Uterus (tissue), 4 donors: ENCODE data around the gene CDC42. TPM values are rescaled to one million over a fixed set of nuclear protein-coding genes. Genes with fewer than 3 reads are reported as not detected.

Experiments
- DNase-seq, 2 donors: peaks; one replicate each; pipeline ENCODE4 v3.0.0-alpha.2; 2019 to 2020
- H3K27ac ChIP-seq, 2 donors: fragments of 200-600 bp; sonication (generic); 1 replicate in 1 of 2; 2 replicates in 1 of 2; pipeline ENCODE4 v1.5.1; 2016 to 2018
- H3K27me3 ChIP-seq, 2 donors: fragments of 200-600 bp; sonication (generic); one replicate each; pipeline ENCODE4 v1.5.1; 2018 to 2019; ENCODE audit warnings: control low read depth in 1 of 2
- H3K36me3 ChIP-seq, 2 donors: fragments of 200-600 bp; sonication (generic); one replicate each; pipeline ENCODE4 v1.5.1; 2019; ENCODE audit warnings: control low read depth in 1 of 2
- H3K4me1 ChIP-seq, 2 donors: fragments of 200-600 bp; sonication (generic); one replicate each; pipeline ENCODE4 v1.5.1; 2018 to 2019; ENCODE audit warnings: control low read depth in 1 of 2
- H3K4me3 ChIP-seq, 2 donors: fragments of 200-600 bp; sonication (generic); 1 replicate in 1 of 2; 2 replicates in 1 of 2; pipeline ENCODE4 v1.5.1; 2018 to 2019; ENCODE audit warnings: mild to moderate bottlenecking in 1 of 2
- H3K9me3 ChIP-seq, 2 donors: fragments of 200-600 bp; sonication (generic); one replicate each; pipeline ENCODE4 v1.5.1; 2019; ENCODE audit warnings: control low read depth in 1 of 2
- POLR2A ChIP-seq, 2 donors: fragments of 450-650 bp; IDR thresholded peaks; one replicate each; pipeline ENCODE4 v1.6.1; 2016; ENCODE audit warnings: antibody characterized with exemption in 2 of 2, mild to moderate bottlenecking in 1 of 2, moderate library complexity in 1 of 2
- intact Hi-C: fragments of 100-400 bp; cut with DNase I; formaldehyde crosslinking; loops from one replicate; pipeline ENCODE4 v1.15.1; 2023; ENCODE audit warnings: low total_unique reads
- total RNA-seq, 4 donors: library from RNA; depleted of rRNA in 3 of 4; stranded (reverse); fragments of >200 nt in 3 of 4; gene quantifications; one replicate each; pipeline versions ENCODE4 v1.1.0 to v1.2.4, GENCODE V29; 2014 to 2023
- TF ChIP-seq, protein P1 (sequence below), 4 experiments: fragments of 200-600 bp in 2 of 4; fragments of 450-650 bp in 2 of 4; sonication (generic) in 2 of 4; IDR thresholded peaks; one replicate each; pipeline ENCODE4 v1.5.1; 2016 to 2019; ENCODE audit warnings: antibody characterized with exemption in 4 of 4, mild to moderate bottlenecking in 2 of 4, moderate library complexity in 1 of 4
- donor health status: DM: yes; HTN: yes; CAD: no.

Gene CDC42
- total RNA-seq, 4 donors from 2014 or later = 173 to 570 (median 223) TPM

DNA sequence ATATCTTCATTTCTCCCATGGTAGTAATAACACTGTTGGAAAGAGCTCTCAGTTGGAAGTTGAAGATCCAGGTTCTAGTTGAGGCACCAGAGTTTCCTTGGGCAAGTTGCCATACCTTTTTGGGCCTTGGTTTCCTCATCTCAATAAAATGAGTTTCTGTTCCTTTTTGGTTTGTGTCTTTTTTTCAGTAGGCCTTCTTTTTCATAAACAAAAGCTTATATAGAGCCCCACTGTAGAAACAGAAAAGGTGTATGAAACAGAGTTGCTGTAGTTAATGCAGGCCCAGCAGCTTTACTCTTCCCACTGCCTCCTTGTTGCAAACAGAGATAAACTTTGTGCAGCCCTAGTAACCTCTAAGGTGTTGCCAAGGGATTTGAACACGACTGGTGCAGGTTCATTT is 48.7 kb downstream of the CDC42 start:
- intact Hi-C loops = no loop called here
- DNase-seq = no peak
- TF ChIP-seq POLR2A (IDR thresholded peaks at IDR 0.05) = no peak
- TF ChIP-seq, protein P1, sequence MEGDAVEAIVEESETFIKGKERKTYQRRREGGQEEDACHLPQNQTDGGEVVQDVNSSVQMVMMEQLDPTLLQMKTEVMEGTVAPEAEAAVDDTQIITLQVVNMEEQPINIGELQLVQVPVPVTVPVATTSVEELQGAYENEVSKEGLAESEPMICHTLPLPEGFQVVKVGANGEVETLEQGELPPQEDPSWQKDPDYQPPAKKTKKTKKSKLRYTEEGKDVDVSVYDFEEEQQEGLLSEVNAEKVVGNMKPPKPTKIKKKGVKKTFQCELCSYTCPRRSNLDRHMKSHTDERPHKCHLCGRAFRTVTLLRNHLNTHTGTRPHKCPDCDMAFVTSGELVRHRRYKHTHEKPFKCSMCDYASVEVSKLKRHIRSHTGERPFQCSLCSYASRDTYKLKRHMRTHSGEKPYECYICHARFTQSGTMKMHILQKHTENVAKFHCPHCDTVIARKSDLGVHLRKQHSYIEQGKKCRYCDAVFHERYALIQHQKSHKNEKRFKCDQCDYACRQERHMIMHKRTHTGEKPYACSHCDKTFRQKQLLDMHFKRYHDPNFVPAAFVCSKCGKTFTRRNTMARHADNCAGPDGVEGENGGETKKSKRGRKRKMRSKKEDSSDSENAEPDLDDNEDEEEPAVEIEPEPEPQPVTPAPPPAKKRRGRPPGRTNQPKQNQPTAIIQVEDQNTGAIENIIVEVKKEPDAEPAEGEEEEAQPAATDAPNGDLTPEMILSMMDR (IDR thresholded peaks at IDR 0.05) = no peak
- Histone ChIP-seq H3K27me3 (no peaks in the 10 kb centered on the region), H3K36me3 (no peaks in the 10 kb centered on the region), H3K4me3 (no peak overlapping the region), H3K27ac (no peak overlapping the region), H3K4me1 (no peaks in the 10 kb centered on the region), H3K9me3 (no peaks in the 10 kb centered on the region)

DNA sequence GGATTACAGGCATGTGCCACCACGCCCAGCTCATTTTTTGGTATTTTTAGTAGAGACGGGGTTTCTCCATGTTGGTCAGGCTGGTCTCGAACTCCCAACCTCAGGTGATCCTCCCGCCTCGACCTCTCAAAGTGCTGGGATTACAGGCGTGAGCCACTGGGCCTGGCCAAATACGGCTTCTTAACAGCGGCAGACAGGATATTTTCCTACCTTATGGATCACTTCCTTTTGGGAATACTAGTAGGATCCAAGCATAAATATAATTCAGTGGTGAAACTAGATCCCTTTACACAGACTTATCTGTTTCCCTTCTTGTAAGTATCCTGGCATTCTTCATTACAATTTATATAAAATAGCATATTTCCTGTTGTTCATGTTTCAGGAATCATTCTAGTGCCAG is 49.5 kb downstream of the CDC42 start:
- H3K36me3 ChIP-seq = no peaks in the 10 kb centered on the region
- DNase-seq = no peak
- no peaks in the 10 kb centered on the region for H3K9me3 ChIP-seq
- no peaks in the 10 kb centered on the region for H3K4me1 ChIP-seq
- no peak overlapping the region for H3K27ac ChIP-seq
- no peak overlapping the region for H3K4me3 ChIP-seq
- intact Hi-C loops = no loop called here
- H3K27me3 ChIP-seq = no peaks in the 10 kb centered on the region
- TF ChIP-seq, protein P1 (IDR thresholded peaks at IDR 0.05) = no peak
- no peak for TF ChIP-seq POLR2A (IDR thresholded peaks at IDR 0.05)

DNA sequence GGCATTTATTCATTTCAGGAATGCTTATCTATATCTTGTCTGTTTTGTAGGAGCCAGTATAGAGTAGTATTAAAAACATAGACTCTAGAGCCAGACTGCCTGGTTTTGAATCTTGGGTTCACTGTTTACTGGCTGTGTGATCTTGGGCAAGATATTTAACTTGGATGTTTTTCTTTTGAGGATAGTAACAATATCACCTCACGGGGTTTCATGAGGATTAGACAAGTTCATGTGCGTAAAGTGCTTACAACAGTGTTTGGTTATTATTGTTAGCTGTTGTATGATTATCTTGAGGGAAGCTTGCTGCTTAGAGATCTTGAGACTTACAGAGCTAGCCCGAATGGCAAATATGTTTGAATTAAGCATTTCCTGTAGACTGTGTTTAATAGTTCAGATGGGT is 50.2 kb downstream of the CDC42 start:
- intact Hi-C loops = no loop called here
- DNase-seq = no peak
- Histone ChIP-seq H3K36me3 (no peaks in the 10 kb centered on the region), H3K4me1 (no peaks in the 10 kb centered on the region), H3K27me3 (no peaks in the 10 kb centered on the region), H3K27ac (no peak overlapping the region), H3K4me3 (no peak overlapping the region), H3K9me3 (no peaks in the 10 kb centered on the region)
- TF ChIP-seq, protein P1 (IDR thresholded peaks at IDR 0.05) = no peak
- no peak for TF ChIP-seq POLR2A (IDR thresholded peaks at IDR 0.05)

DNA sequence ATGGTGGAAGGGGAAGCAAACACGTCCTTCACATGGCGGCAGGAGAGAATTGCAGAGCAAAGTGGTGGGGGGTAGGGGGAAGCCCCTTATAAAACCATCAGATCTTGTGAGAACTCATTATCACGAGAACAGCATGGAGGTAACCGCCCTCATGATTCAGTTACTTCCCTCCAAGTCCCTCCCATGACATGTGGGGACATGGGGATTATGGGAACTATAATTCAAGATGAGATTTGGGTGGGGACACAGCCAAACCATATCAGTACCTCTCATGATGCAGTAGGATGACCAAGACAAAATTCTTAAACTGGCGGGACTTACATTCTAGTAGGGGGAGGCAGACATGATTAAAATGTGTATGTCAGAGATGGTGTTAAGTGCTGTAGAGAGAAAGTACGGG is 51.6 kb downstream of the CDC42 start:
- Histone ChIP-seq H3K27me3 (no peaks in the 10 kb centered on the region), H3K36me3 (no peaks in the 10 kb centered on the region), H3K4me1 (peaks cover 3 to 7% of the 10 kb centered on the region in 2 donors), H3K27ac (no peak overlapping the region), H3K9me3 (no peaks in the 10 kb centered on the region), H3K4me3 (no peak overlapping the region)
- no peak for TF ChIP-seq POLR2A (IDR thresholded peaks at IDR 0.05)
- TF ChIP-seq, protein P1 (IDR thresholded peaks at IDR 0.05) = no peak
- no peak for DNase-seq
- intact Hi-C loops = no loop called here

DNA sequence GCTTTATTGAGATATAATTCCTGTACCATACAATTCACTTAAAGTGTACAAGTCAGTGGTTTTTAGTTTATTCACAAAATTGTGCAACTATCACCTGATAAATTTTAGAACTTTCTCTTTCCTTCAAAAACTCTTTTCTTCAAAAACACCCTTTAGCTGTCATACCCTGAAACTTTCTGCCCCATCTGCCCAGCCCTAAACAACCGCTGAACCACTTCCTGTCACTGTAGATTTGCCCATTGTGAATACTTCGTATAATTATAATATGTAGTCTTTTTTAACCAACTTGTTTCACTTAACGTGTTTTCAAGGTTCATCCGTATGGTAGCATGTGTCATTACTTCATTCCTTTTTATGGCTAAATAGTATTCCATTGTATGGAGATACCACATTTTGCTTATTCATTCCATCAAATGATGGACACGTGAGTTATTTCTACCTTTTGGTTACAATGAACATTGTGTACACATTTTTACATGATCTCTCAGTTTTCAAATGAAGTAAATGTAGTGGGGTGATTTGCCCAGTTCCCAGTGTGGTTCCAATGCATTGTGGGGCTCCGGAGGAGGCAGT is 52.4 kb downstream of the CDC42 start:
- Histone ChIP-seq H3K4me3 (no peak overlapping the region), H3K36me3 (no peaks in the 10 kb centered on the region), H3K27ac (no peak overlapping the region), H3K4me1 (peaks cover 4 to 8% of the 10 kb centered on the region in 2 donors), H3K27me3 (no peaks in the 10 kb centered on the region), H3K9me3 (no peaks in the 10 kb centered on the region)
- intact Hi-C loops = no loop called here
- no peak for DNase-seq
- TF ChIP-seq POLR2A (IDR thresholded peaks at IDR 0.05) = no peak
- TF ChIP-seq, protein P1 (IDR thresholded peaks at IDR 0.05) = no peak
